Measurements from ENCODE around the gene LAMA5.

DNA sequence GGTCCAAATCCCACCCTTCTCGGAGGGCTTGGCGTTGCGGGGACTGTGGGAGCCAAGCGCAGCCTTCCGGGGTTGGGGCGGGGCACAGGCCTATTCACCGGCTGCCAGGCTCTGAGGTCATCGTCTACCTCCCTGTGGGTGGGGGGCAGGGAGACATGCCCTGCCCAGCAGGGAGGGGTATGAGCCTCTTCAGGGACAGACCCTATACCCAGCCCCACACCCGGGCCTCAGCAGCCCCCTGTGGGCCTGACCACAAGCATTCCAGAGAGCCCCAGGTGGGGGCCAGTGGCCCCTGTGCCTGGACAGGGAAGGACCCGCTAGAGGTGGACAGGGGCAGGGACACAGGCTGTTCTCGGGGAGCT, 11.6 kb downstream of the LAMA5 start:
- TF ChIP-seq EZH2 (IDR thresholded peaks at IDR 0.05; ENCODE audit: borderline replicate concordance) (no peak), EZH2phosphoT487 (IDR thresholded peaks at IDR 0.05; ENCODE audit: low read depth, severe bottlenecking, unreplicated experiment) (no peak)
- TF ChIP-seq, protein P1, sequence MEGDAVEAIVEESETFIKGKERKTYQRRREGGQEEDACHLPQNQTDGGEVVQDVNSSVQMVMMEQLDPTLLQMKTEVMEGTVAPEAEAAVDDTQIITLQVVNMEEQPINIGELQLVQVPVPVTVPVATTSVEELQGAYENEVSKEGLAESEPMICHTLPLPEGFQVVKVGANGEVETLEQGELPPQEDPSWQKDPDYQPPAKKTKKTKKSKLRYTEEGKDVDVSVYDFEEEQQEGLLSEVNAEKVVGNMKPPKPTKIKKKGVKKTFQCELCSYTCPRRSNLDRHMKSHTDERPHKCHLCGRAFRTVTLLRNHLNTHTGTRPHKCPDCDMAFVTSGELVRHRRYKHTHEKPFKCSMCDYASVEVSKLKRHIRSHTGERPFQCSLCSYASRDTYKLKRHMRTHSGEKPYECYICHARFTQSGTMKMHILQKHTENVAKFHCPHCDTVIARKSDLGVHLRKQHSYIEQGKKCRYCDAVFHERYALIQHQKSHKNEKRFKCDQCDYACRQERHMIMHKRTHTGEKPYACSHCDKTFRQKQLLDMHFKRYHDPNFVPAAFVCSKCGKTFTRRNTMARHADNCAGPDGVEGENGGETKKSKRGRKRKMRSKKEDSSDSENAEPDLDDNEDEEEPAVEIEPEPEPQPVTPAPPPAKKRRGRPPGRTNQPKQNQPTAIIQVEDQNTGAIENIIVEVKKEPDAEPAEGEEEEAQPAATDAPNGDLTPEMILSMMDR (IDR thresholded peaks at IDR 0.05; ENCODE audit: poor library complexity), result no peak
